ENCODE results near the gene GPR55.
"Not testable (repeated sequence)": the region's sequence is repeated elsewhere in the genome, so short reads cannot be mapped to it uniquely, and the experiment has no call there.

Gene GPR55

DNA sequence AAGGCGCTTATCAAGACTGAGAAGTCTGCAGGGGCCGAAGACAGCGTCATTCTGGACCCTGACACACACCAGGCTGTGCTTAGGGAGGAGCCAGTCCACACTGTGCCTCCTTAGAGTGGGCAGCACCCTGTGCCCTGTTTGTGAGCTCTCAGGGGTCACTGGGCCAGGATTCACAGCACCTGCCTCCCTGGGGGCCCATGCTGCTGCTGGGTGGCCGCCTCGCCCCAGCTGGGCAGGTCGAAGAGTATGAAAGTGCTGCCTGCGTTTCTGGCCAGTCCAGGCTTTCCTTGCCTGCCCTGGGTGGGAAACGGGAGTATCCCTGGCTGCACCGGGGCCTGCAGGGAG lies 15.4 kb upstream of the GPR55 start:
- no peak overlapping the region for H3K27ac ChIP-seq (ENCODE audit: low read depth, low read length)
- no peaks in the 10 kb centered on the region for H3K4me1 ChIP-seq (ENCODE audit: control insufficient read depth, insufficient read depth, low read length, unreplicated experiment)
- no peak overlapping the region for H3K4me3 ChIP-seq (ENCODE audit: low read depth, low read length)
- no peak overlapping the region for H2AFZ ChIP-seq (ENCODE audit: low read length, unreplicated experiment)
- no peaks in the 10 kb centered on the region for H3K79me2 ChIP-seq (ENCODE audit: control insufficient read depth, insufficient read depth, low read length, unreplicated experiment)
- peaks cover 53% of the 10 kb centered on the region for H3K27me3 ChIP-seq (ENCODE audit: insufficient read depth, low read length)
- H3K36me3 ChIP-seq (ENCODE audit: insufficient read depth, low read length): no peaks in the 10 kb centered on the region

DNA sequence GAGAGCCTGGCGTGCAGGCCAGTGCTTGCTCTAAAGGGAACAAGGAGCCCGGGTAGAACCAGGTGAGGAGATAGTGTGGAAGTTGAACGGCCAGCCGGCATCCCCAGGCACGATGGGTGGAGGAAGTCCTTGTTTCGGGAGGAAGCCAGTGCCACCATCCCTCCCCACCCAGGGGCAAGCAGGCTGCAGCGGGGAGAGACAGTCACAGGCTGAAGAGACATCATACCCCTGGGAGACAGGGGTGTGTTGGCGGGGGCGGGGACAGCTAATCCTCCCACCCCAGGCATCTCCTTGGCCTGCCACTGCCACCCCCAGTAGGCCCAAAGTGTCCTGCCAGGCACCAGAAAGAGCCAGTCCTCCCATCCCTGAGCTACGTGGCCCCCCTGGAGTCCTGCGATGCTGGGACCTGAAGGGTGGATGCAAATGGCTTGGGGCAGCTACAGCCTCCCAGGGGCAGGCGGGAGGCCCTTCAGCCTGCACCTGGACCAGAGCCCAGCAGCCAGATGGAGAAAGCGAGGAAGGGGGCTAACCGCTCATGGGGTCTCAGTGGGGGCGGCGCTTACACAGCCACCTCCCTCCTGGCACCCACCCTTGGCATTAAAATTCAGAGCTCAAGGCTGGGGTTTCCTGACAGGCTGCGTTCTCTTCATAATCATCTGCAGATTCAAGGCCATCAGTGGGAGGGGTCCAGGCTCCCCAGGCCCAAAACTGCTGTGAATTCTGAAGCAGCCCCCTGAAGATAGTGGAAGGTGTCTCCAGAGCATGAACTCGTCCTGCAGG lies 14.8 kb upstream of the GPR55 start:
- Histone ChIP-seq H3K36me3 (ENCODE audit: insufficient read depth, low read length) (no peaks in the 10 kb centered on the region), H3K4me1 (ENCODE audit: control insufficient read depth, insufficient read depth, low read length, unreplicated experiment) (no peaks in the 10 kb centered on the region), H3K27ac (ENCODE audit: low read depth, low read length) (no peak overlapping the region), H3K79me2 (ENCODE audit: control insufficient read depth, insufficient read depth, low read length, unreplicated experiment) (no peaks in the 10 kb centered on the region), H2AFZ (ENCODE audit: low read length, unreplicated experiment) (no peak overlapping the region), H3K4me3 (ENCODE audit: low read depth, low read length) (no peak overlapping the region), H3K27me3 (ENCODE audit: insufficient read depth, low read length) (peaks cover 59% of the 10 kb centered on the region)

DNA sequence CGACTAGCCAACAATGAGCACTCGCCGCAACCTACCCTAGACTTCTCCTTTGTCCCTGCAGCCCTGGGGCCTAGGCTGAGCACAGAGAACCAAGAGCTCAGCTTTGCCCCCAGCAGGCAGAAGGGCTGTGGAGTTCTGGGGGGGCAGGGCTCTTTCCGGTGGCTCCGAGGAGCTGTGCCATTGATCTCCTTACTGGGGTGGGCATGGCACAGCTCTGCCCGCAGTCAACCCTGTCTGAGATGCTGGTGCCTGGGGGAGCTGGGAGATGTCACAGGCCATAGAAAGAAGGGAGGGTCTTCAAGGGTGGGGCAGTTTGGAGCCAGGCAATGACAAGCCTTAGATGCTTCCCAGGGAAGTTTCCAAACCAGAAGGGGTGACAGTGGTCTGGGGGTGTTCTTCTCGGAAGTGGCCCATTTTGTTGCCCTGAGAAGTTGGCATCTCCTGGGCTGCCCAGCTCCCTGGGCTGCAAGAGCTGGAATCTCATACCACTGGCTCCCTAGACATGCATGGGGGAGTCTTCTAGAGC lies 14.1 kb upstream of the GPR55 start:
- Histone ChIP-seq H3K27me3 (ENCODE audit: insufficient read depth, low read length) (peaks cover 63% of the 10 kb centered on the region), H3K36me3 (ENCODE audit: insufficient read depth, low read length) (no peaks in the 10 kb centered on the region), H3K4me3 (ENCODE audit: low read depth, low read length) (no peak overlapping the region), H3K4me1 (ENCODE audit: control insufficient read depth, insufficient read depth, low read length, unreplicated experiment) (no peaks in the 10 kb centered on the region), H3K79me2 (ENCODE audit: control insufficient read depth, insufficient read depth, low read length, unreplicated experiment) (no peaks in the 10 kb centered on the region), H2AFZ (ENCODE audit: low read length, unreplicated experiment) (no peak overlapping the region), H3K27ac (ENCODE audit: low read depth, low read length) (no peak overlapping the region)

DNA sequence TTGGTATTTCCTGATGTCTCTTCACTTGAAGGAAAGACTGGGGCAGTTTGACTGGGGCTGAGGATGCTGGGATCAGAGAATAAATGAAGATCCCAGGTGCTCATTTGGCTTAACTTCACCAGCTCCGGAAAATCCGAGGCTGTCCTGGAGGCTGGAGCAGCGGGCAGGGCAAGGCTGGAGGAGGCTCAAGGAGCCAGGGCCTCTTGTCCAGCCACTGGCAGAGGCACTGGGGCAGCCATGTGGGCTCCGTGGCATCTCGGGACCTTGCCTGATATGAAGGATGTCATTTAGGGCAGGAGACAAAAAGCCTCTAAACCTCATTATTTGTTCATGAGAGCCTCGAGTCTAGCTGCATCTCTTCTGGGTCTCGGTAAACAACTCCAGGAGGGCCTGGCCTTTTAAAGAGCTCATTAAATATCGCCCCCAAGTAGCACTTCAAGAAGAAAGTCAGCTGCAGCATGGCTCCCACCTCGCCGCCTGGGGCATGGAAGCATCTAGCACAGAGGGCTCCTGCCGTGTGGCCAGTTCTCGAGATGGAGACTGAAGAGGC lies 13.5 kb upstream of the GPR55 start:
- Histone ChIP-seq H3K27ac (ENCODE audit: low read depth, low read length) (no peak overlapping the region), H2AFZ (ENCODE audit: low read length, unreplicated experiment) (no peak overlapping the region), H3K27me3 (ENCODE audit: insufficient read depth, low read length) (peaks cover 59% of the 10 kb centered on the region), H3K36me3 (ENCODE audit: insufficient read depth, low read length) (no peaks in the 10 kb centered on the region), H3K79me2 (ENCODE audit: control insufficient read depth, insufficient read depth, low read length, unreplicated experiment) (no peaks in the 10 kb centered on the region), H3K4me1 (ENCODE audit: control insufficient read depth, insufficient read depth, low read length, unreplicated experiment) (no peaks in the 10 kb centered on the region), H3K4me3 (ENCODE audit: low read depth, low read length) (no peak overlapping the region)

DNA sequence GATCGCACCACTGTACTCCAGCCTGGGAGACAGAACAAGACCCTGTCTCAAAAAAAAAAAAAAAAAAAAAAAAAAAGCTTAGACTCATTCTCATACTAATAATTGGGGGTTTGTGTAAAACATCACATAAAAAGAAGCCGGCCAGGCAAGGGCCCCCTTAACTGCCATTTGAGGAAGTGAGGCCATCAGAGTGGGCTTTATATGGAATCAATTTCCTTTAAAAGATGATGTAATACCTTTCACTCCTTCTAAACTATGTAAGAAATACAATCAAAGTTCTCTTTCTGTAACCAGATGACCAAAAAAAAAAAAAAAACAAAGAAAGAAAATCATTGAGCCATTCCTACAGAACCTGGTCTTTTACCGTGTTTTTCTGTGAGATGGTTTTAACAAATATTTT lies 13.1 kb upstream of the GPR55 start:
- no peaks in the 10 kb centered on the region for H3K36me3 ChIP-seq (ENCODE audit: insufficient read depth, low read length)
- no peaks in the 10 kb centered on the region for H3K4me1 ChIP-seq (ENCODE audit: control insufficient read depth, insufficient read depth, low read length, unreplicated experiment)
- H2AFZ ChIP-seq (ENCODE audit: low read length, unreplicated experiment): no peak overlapping the region
- H3K79me2 ChIP-seq (ENCODE audit: control insufficient read depth, insufficient read depth, low read length, unreplicated experiment): no peaks in the 10 kb centered on the region
- H3K27ac ChIP-seq (ENCODE audit: low read depth, low read length): no peak overlapping the region
- no peak overlapping the region for H3K4me3 ChIP-seq (ENCODE audit: low read depth, low read length)
- H3K27me3 ChIP-seq (ENCODE audit: insufficient read depth, low read length): peaks cover 56% of the 10 kb centered on the region

DNA sequence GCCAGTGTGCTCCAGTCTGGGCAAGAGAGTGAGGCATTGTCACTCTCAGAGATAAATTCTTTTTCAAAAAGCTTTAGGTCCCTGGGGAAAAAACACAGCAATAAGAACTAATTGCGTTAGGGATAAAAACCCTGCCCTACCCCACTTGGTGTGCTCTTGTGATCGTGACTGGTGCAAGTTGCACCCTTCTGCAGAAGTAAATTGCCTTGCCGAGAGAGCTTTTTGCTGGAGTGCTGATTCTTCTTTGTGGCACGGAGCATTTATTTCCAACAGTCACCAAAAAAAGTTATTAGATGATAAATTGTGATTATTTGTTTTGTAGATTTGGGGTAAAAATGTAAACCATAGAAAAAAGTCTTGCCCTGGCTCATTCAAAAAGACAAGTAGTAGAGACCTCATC lies 12.3 kb upstream of the GPR55 start:
- Histone ChIP-seq H3K36me3 (ENCODE audit: insufficient read depth, low read length) (no peaks in the 10 kb centered on the region), H3K79me2 (ENCODE audit: control insufficient read depth, insufficient read depth, low read length, unreplicated experiment) (no peaks in the 10 kb centered on the region), H2AFZ (ENCODE audit: low read length, unreplicated experiment) (no peak overlapping the region), H3K4me3 (ENCODE audit: low read depth, low read length) (no peak overlapping the region), H3K27me3 (ENCODE audit: insufficient read depth, low read length) (peaks cover 56% of the 10 kb centered on the region), H3K27ac (ENCODE audit: low read depth, low read length) (no peak overlapping the region), H3K4me1 (ENCODE audit: control insufficient read depth, insufficient read depth, low read length, unreplicated experiment) (peaks cover 5% of the 10 kb centered on the region)

DNA sequence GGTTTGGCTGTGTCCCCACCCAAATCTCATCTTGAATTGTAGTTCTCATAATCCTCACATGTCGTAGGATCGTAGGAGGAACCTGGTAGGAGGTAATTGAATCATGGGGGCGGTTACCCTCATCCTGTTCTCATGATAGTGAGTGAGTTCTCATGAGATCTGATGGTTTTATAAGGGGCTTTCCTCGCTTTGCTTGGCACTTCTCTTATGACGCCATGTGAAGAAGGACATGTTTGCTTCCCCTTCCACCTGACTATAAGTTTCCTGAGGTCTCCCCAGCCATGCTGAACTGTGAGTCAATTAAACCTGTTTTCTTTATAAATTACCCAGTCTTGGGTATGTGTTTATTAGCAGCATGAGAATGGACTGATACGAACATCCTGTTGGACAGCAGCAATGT lies 11.2 kb upstream of the GPR55 start:
- H3K4me1 ChIP-seq (ENCODE audit: control insufficient read depth, insufficient read depth, low read length, unreplicated experiment); H2AFZ ChIP-seq (ENCODE audit: low read length, unreplicated experiment); H3K36me3 ChIP-seq (ENCODE audit: insufficient read depth, low read length); H3K27ac ChIP-seq (ENCODE audit: low read depth, low read length); H3K79me2 ChIP-seq (ENCODE audit: control insufficient read depth, insufficient read depth, low read length, unreplicated experiment); H3K4me3 ChIP-seq (ENCODE audit: low read depth, low read length): not testable (repeated sequence)
- H3K27me3 ChIP-seq (ENCODE audit: insufficient read depth, low read length): peaks cover 56% of the 10 kb centered on the region

DNA sequence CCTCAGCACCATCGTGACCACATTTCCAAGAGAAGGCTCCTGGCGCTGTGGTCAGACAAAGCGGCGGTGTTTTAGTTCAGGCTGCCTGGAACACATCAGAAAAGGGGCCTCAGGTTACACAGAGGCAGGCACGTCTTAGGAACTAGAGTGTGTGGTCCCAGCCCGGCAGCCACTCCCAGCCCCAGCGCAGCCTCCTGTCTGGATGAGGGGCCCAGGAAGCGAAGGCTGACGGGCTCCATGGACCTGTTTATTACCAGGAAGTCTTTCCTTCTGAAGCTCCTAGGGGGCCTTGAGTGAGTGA lies 10.0 kb upstream of the GPR55 start:
- H3K27ac ChIP-seq (ENCODE audit: low read depth, low read length): no peak overlapping the region
- H3K4me1 ChIP-seq (ENCODE audit: control insufficient read depth, insufficient read depth, low read length, unreplicated experiment): peaks cover 10% of the 10 kb centered on the region

DNA sequence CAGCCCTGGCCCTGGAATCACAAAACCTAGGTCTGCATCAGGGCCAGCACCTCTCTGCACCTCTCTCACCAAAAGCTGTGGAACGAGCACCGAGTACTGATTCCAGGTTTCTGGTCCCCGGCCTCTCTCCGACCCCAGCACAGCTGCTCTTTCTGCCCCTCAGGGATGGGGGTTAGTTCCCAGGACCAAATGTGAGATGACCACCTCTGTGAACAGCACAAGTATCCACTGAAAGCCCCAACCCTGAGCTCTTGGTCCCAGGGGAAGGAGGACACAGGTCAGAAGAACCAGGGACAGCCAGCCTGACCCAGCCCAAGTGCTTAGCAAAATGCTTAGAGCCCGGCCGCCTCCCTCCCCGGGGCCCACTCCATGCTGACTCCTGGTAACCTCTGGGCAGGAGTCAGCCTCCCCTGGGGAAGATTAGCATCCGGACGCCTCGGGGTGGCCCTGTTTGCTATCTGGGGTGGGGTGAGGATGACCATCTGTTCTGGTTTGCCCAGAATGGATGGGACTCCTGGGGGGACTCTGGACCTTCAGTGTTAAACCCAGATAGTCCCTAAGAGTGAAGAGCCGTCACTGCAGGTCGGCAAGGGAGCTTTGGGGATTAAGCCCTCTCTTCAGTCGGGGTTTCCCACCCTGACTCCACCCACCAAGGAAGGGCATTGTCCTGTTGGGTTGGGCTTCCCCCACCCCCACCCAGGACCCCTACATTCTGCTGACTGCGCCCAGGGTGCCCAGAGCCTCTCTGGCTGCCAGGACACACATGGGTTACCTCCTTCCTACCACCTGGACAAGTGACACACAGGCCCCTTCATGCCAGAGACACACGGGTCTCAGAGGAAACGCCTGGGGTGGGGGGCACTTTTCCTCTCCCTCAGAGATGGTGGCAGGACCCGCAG lies 9.4 kb upstream of the GPR55 start:
- Histone ChIP-seq H3K36me3 (ENCODE audit: insufficient read depth, low read length) (no peaks in the 10 kb centered on the region), H3K79me2 (ENCODE audit: control insufficient read depth, insufficient read depth, low read length, unreplicated experiment) (no peaks in the 10 kb centered on the region), H3K4me3 (ENCODE audit: low read depth, low read length) (no peak overlapping the region), H3K27ac (ENCODE audit: low read depth, low read length) (no peak overlapping the region), H2AFZ (ENCODE audit: low read length, unreplicated experiment) (no peak overlapping the region), H3K27me3 (ENCODE audit: insufficient read depth, low read length) (peaks cover 49% of the 10 kb centered on the region), H3K4me1 (ENCODE audit: control insufficient read depth, insufficient read depth, low read length, unreplicated experiment) (peaks cover 10% of the 10 kb centered on the region)

More for the DNA sequence above, 10.0 kb upstream of the GPR55 start:
- Histone ChIP-seq H2AFZ (ENCODE audit: low read length, unreplicated experiment) (no peak overlapping the region), H3K27me3 (ENCODE audit: insufficient read depth, low read length) (peaks cover 55% of the 10 kb centered on the region), H3K36me3 (ENCODE audit: insufficient read depth, low read length) (no peaks in the 10 kb centered on the region), H3K79me2 (ENCODE audit: control insufficient read depth, insufficient read depth, low read length, unreplicated experiment) (no peaks in the 10 kb centered on the region), H3K4me3 (ENCODE audit: low read depth, low read length) (no peak overlapping the region)

DNA sequence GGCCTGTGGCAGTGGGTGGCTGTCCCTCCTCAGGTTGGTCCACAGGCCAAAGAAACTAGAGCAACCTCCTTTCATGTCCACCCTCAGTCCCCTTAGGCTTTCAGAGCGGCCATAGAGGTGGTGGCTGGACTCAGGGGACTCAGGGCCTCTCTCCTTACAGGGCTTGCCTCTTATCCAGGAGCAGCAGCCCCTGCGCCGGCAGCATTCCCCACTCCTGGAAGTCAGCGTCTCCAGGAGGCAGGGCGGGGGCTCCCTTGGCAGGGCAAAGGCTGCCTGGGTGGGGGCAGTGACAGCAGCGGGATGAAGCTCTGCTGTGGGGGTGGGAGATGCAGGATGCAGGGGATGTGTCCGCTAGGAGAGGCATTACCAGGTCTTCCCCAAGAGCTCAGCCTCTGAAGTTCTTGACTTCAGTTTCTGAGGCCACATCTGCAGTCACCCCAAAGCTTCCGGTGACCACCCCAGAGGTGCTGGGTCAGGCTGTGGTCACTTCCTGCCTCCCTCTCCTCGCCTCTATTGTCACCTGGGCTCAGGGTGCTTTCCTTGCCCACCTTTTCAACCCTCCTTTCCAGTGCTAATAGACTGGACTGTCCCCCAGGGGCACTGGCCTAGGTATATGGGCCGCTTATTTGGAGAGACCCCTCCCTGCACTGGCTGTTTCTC lies 8.6 kb upstream of the GPR55 start:
- Histone ChIP-seq H3K4me1 (ENCODE audit: control insufficient read depth, insufficient read depth, low read length, unreplicated experiment) (peaks cover 10% of the 10 kb centered on the region), H3K36me3 (ENCODE audit: insufficient read depth, low read length) (no peaks in the 10 kb centered on the region), H3K79me2 (ENCODE audit: control insufficient read depth, insufficient read depth, low read length, unreplicated experiment) (no peaks in the 10 kb centered on the region), H2AFZ (ENCODE audit: low read length, unreplicated experiment) (no peak overlapping the region), H3K4me3 (ENCODE audit: low read depth, low read length) (no peak overlapping the region), H3K27me3 (ENCODE audit: insufficient read depth, low read length) (peaks cover 41% of the 10 kb centered on the region), H3K27ac (ENCODE audit: low read depth, low read length) (no peak overlapping the region)
